Type B pancreatic cell (in vitro differentiated cells): ENCODE measurements around the gene HMGN3. TPM values are rescaled to one million over a fixed set of nuclear protein-coding genes. Genes with fewer than 3 reads are reported as not detected.

Experiments
- DNase-seq: peaks from one replicate; pipeline ENCODE4 v3.0.0; 2021; ENCODE audit warnings: mixed read lengths; ENCODE audit not compliant: unreplicated experiment; ENCODE audit errors: extremely low spot score
- H3K27ac Mint-ChIP-seq: 2 replicates; pipeline ENCODE4 v1.8.0; 2021; ENCODE audit warnings: mild to moderate bottlenecking, mixed read lengths
- H3K27me3 Mint-ChIP-seq: 2 replicates; pipeline ENCODE4 v1.8.0; 2021; ENCODE audit warnings: mixed read lengths
- H3K36me3 Mint-ChIP-seq: 2 replicates; pipeline ENCODE4 v1.8.0; 2021; ENCODE audit warnings: mixed read lengths
- H3K4me1 Mint-ChIP-seq: one replicate; pipeline ENCODE4 v1.8.0; 2021; ENCODE audit warnings: mixed read lengths; ENCODE audit not compliant: unreplicated experiment
- H3K4me3 Mint-ChIP-seq: 2 replicates; pipeline ENCODE4 v1.8.0; 2021; ENCODE audit warnings: mild to moderate bottlenecking, mixed read lengths
- H3K9me3 Mint-ChIP-seq: 2 replicates; pipeline ENCODE4 v1.8.0; 2021; ENCODE audit warnings: mixed read lengths
- CTCF ChIP-seq: fragments of 200-600 bp; sonication (generic); conservative IDR thresholded peaks from 2 replicates; pipeline ENCODE4 v1.5.0; 2021; ENCODE audit warnings: antibody characterized with exemption, mild to moderate bottlenecking
- total RNA-seq: library from RNA; stranded (reverse); gene quantifications from 2 replicates; pipeline ENCODE4 v1.2.1, GENCODE V29; 2021; ENCODE audit warnings: low replicate concordance

The HMGN3 gene
- total RNA-seq, 1 donor from 2014 or later = 163 TPM

GRCh38 chr6:79239536-79240168 lies 5.2 kb upstream of the HMGN3 start:
- H3K36me3 Mint-ChIP-seq = peaks cover 7% of the 10 kb centered on the region
- no peak for TF ChIP-seq CTCF
- H3K27ac Mint-ChIP-seq = no peak overlapping the region
- DNase-seq = no peak
- peaks cover 5% of the 10 kb centered on the region for H3K9me3 Mint-ChIP-seq
- peaks cover 15% of the 10 kb centered on the region for H3K4me1 Mint-ChIP-seq
- H3K27me3 Mint-ChIP-seq = no peaks in the 10 kb centered on the region
- peak overlapping the region; percentile 18 for H3K4me3 Mint-ChIP-seq

- Mint-ChIP-seq H3K27ac (no peak overlapping the region), H3K4me1 (peaks cover 15% of the 10 kb centered on the region), H3K27me3 (no peaks in the 10 kb centered on the region), H3K36me3 (peaks cover 8% of the 10 kb centered on the region), H3K9me3 (peaks cover 5% of the 10 kb centered on the region), H3K4me3 (no peak overlapping the region)
- no peak for TF ChIP-seq CTCF
- DNase-seq = no peak
Measured at GRCh38 chr6:79238919-79239318, 4.4 kb upstream of the HMGN3 start.

- TF ChIP-seq CTCF = no peak
- Mint-ChIP-seq H3K27ac (peak overlapping the region; percentile 19), H3K27me3 (no peaks in the 10 kb centered on the region), H3K4me1 (peaks cover 11% of the 10 kb centered on the region), H3K9me3 (peaks cover 5% of the 10 kb centered on the region), H3K36me3 (peaks cover 12% of the 10 kb centered on the region), H3K4me3 (no peak overlapping the region)
- DNase-seq = no peak
Measured at GRCh38 chr6:79236711-79237110, 2.2 kb upstream of the HMGN3 start.

GRCh38 chr6:79233611-79234149 lies 802 bp downstream of the HMGN3 start:
- H3K36me3 Mint-ChIP-seq = peaks cover 21% of the 10 kb centered on the region
- peaks cover 6% of the 10 kb centered on the region for H3K4me1 Mint-ChIP-seq
- no peaks in the 10 kb centered on the region for H3K27me3 Mint-ChIP-seq
- peak overlapping the region; percentile 93 for H3K27ac Mint-ChIP-seq
- peak; percentile 68 for TF ChIP-seq CTCF
- peaks cover 5% of the 10 kb centered on the region for H3K9me3 Mint-ChIP-seq
- H3K4me3 Mint-ChIP-seq = peak overlapping the region; percentile 97
- DNase-seq = peak; percentile 86

GRCh38 chr6:79232696-79233462 lies 1.6 kb downstream of the HMGN3 start:
- Mint-ChIP-seq H3K27ac (peak overlapping the region; percentile 93), H3K36me3 (peaks cover 27% of the 10 kb centered on the region), H3K4me3 (peak overlapping the region; percentile 97), H3K4me1 (peaks cover 6% of the 10 kb centered on the region), H3K9me3 (peaks cover 5% of the 10 kb centered on the region), H3K27me3 (no peaks in the 10 kb centered on the region)
- TF ChIP-seq CTCF = no peak
- no peak for DNase-seq
